ENCODE results near the gene SPPL2C. TPM values are rescaled to one million over a fixed set of nuclear protein-coding genes. Genes with fewer than 3 reads are reported as not detected.

Gene SPPL2C
- polyA plus RNA-seq, 1 donor (not counting 4 experiments of a cell fraction or from before 2014, with no cell fraction given), result not detected

DNA sequence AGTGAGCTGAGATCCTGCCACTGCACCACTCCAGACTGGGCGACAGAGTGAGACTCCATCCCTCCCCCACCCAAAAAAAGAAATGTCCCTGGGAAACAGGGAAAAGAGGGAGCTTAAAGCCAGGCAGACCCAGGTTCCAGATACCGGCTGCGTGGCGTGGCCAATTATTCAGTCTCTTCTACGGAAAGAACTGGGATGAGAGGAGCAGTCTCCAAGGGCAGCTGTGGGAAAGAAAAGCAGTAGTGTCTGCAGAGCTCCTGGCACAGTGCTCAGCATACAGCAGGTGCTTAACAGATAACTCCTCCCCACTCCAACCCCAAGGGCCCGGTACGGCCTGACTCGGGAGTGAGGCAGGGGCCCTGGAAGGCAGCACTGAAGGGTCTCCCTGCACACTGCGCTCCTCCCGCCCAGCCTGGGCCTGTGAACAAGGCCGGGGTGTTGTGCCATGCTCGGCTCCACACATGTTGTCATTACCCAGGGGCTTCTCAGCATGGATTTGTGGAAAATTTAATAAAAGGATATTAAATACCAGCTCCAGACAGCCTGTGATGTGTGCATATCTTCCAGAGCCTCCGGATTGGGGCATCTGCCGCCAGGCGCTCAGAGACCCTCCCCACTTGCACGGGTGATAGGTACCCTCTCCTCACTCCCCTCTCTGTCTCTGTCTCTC lies 17.6 kb upstream of the SPPL2C start:
- no peak overlapping the region for H3K9ac ChIP-seq (ENCODE audit: control insufficient read depth, extremely low read depth, insufficient read depth, low read length)
- H3K9me1 ChIP-seq (ENCODE audit: control insufficient read depth, extremely low read depth, insufficient read depth, low read length), result no peaks in the 10 kb centered on the region
- H3K79me2 ChIP-seq (ENCODE audit: control insufficient read depth, insufficient read depth, low read length), result no peaks in the 10 kb centered on the region
- no peak overlapping the region for H3K27ac ChIP-seq (ENCODE audit: control insufficient read depth, insufficient read depth, low read length)
- DNase-seq (ENCODE audit: low read depth, low spot score), result no peak
- H3K4me2 ChIP-seq (ENCODE audit: control insufficient read depth, extremely low read depth, insufficient read depth, low read depth, low read length), result no peak overlapping the region
- no peaks in the 10 kb centered on the region for H3K36me3 ChIP-seq (ENCODE audit: control insufficient read depth in 2 of 2, extremely low read depth in 1 of 2, insufficient read depth in 2 of 2, low read length in 2 of 2)
- no peak overlapping the region for H3K4me3 ChIP-seq (ENCODE audit: control insufficient read depth in 2 of 3, extremely low read depth in 1 of 3, insufficient read depth in 2 of 3, low read depth in 1 of 3, low read length in 3 of 3)
- peaks cover 2% of the 10 kb centered on the region for H4K20me1 ChIP-seq (ENCODE audit: control insufficient read depth, extremely low read depth, insufficient read depth, low read length)
- no peak overlapping the region for H2AFZ ChIP-seq (ENCODE audit: control insufficient read depth, low read length)
- no peak for TF ChIP-seq CTCF (optimal IDR thresholded peaks at IDR 0.05 in 1 of 3, IDR thresholded peaks at IDR 0.05 in 1 of 3, conservative IDR thresholded peaks at IDR 0.05 in 1 of 3; ENCODE audit: extremely low read depth in 1 of 3, insufficient read depth in 2 of 3, low read length in 3 of 3)
- no peak for TF ChIP-seq EZH2 (IDR thresholded peaks at IDR 0.05; ENCODE audit: low read length)
- no peaks in the 10 kb centered on the region for H3K9me3 ChIP-seq (ENCODE audit: control insufficient read depth, low read depth, low read length)
- no peaks in the 10 kb centered on the region for H3K4me1 ChIP-seq (ENCODE audit: control insufficient read depth, extremely low read depth, insufficient read depth, low read length)
- FAIRE-seq, result no peak
- dilution Hi-C loops (cut with MboI; ENCODE audit: extremely low pct_ligation_motif_present, low sequenced_read_pairs), result no loop called here
- H3K27me3 ChIP-seq (ENCODE audit: control insufficient read depth, extremely low read depth, insufficient read depth, low read length), result no peaks in the 10 kb centered on the region

DNA sequence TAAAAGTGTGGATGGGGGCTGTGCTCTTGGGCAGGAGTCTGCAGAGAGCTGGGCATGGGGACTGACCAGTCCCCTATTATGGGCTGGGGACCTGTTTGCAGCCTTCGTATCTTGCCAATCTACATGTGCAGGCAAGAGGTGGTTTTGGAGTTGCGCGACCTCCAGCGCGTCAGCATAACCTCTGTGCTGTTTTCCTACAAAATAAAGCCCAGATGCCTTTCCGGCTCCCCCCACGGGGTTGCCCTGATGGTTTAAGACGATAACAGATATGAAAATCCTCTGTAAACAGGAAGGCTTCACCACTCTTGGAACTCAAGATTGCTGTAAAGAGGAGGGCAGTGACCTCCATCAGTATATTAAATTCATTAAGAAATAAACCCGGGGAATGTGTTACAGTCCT lies 16.5 kb upstream of the SPPL2C start:
- no peak for DNase-seq (ENCODE audit: low read depth, low spot score)
- Histone ChIP-seq H4K20me1 (ENCODE audit: control insufficient read depth, extremely low read depth, insufficient read depth, low read length) (peaks cover 5% of the 10 kb centered on the region), H3K4me2 (ENCODE audit: control insufficient read depth, extremely low read depth, insufficient read depth, low read depth, low read length) (no peak overlapping the region), H3K4me1 (ENCODE audit: control insufficient read depth, extremely low read depth, insufficient read depth, low read length) (no peaks in the 10 kb centered on the region), H3K27ac (ENCODE audit: control insufficient read depth, insufficient read depth, low read length) (no peak overlapping the region), H3K36me3 (ENCODE audit: control insufficient read depth in 2 of 2, extremely low read depth in 1 of 2, insufficient read depth in 2 of 2, low read length in 2 of 2) (no peaks in the 10 kb centered on the region), H3K79me2 (ENCODE audit: control insufficient read depth, insufficient read depth, low read length) (no peaks in the 10 kb centered on the region), H3K4me3 (ENCODE audit: control insufficient read depth in 2 of 3, extremely low read depth in 1 of 3, insufficient read depth in 2 of 3, low read depth in 1 of 3, low read length in 3 of 3) (no peak overlapping the region), H3K9me1 (ENCODE audit: control insufficient read depth, extremely low read depth, insufficient read depth, low read length) (no peaks in the 10 kb centered on the region), H3K9me3 (ENCODE audit: control insufficient read depth, low read depth, low read length) (no peaks in the 10 kb centered on the region), H3K27me3 (ENCODE audit: control insufficient read depth, extremely low read depth, insufficient read depth, low read length) (no peaks in the 10 kb centered on the region), H3K9ac (ENCODE audit: control insufficient read depth, extremely low read depth, insufficient read depth, low read length) (no peak overlapping the region), H2AFZ (ENCODE audit: control insufficient read depth, low read length) (no peak overlapping the region)
- no peak for TF ChIP-seq CTCF (optimal IDR thresholded peaks at IDR 0.05 in 1 of 3, IDR thresholded peaks at IDR 0.05 in 1 of 3, conservative IDR thresholded peaks at IDR 0.05 in 1 of 3; ENCODE audit: extremely low read depth in 1 of 3, insufficient read depth in 2 of 3, low read length in 3 of 3)
- no peak for TF ChIP-seq EZH2 (IDR thresholded peaks at IDR 0.05; ENCODE audit: low read length)
- dilution Hi-C loops (cut with MboI; ENCODE audit: extremely low pct_ligation_motif_present, low sequenced_read_pairs), result no loop called here
- FAIRE-seq, result no peak
